ENCODE data around the gene MEP1B. TPM values are rescaled to one million over a fixed set of nuclear protein-coding genes. Genes with fewer than 3 reads are reported as not detected.

MEP1B gene
- total RNA-seq, 2 experiments from 2014 or later = not detected

- Mint-ChIP-seq H3K27ac (no peak overlapping the region), H3K27me3 (peaks cover 20% of the 10 kb centered on the region), H3K9me3 (no peaks in the 10 kb centered on the region)
These were observed 68.3 kb downstream of the MEP1B start for GRCh38 chr18:32258148-32258547.

GRCh38 chr18:32258558-32259204 lies 68.8 kb downstream of the MEP1B start:
- ChIA-PET POLR2A (no interaction called here), CTCF (interaction anchor here (0.6 kb wide), 1 partner anchor 547 kb away, joined by 3 read pairs; no protein-coding TSS in a partner anchor)
- Mint-ChIP-seq H3K27me3 (peaks cover 22% of the 10 kb centered on the region), H3K4me3 (no peak overlapping the region), H3K36me3 (ENCODE audit: low read depth) (no peaks in the 10 kb centered on the region), H3K4me1 (no peaks in the 10 kb centered on the region), H3K9me3 (no peaks in the 10 kb centered on the region), H3K27ac (no peak overlapping the region)
- DNase-seq = no peak

More at GRCh38 chr18:32258148-32258547, 68.3 kb downstream of the MEP1B start:
- no peaks in the 10 kb centered on the region for H3K4me1 Mint-ChIP-seq
- CTCF ChIA-PET = no interaction called here
- H3K36me3 Mint-ChIP-seq (ENCODE audit: low read depth) = no peaks in the 10 kb centered on the region
- no peak for DNase-seq
- POLR2A ChIA-PET = no interaction called here
- H3K4me3 Mint-ChIP-seq = no peak overlapping the region

- Mint-ChIP-seq H3K9me3 (no peaks in the 10 kb centered on the region), H3K27ac (no peak overlapping the region), H3K36me3 (ENCODE audit: low read depth) (no peaks in the 10 kb centered on the region), H3K4me3 (no peak overlapping the region), H3K27me3 (peaks cover 22% of the 10 kb centered on the region), H3K4me1 (no peaks in the 10 kb centered on the region)
- ChIA-PET CTCF (interaction anchor here (0.6 to 0.7 kb wide), 2 partner anchors 73 to 547 kb away, joined by 3 read pairs; no protein-coding TSS in a partner anchor), POLR2A (no interaction called here)
- no peak for DNase-seq
These were observed 69.7 kb downstream of the MEP1B start for GRCh38 chr18:32259553-32259952.

- POLR2A ChIA-PET = no interaction called here
- no peak for DNase-seq
- H3K9me3 Mint-ChIP-seq = no peaks in the 10 kb centered on the region
These were observed 71.2 kb downstream of the MEP1B start for GRCh38 chr18:32261003-32261402.

GRCh38 chr18:32262092-32262491 lies 72.3 kb downstream of the MEP1B start:
- Mint-ChIP-seq H3K27me3 (peaks cover 23% of the 10 kb centered on the region), H3K27ac (no peak overlapping the region), H3K36me3 (ENCODE audit: low read depth) (no peaks in the 10 kb centered on the region), H3K9me3 (no peaks in the 10 kb centered on the region), H3K4me1 (no peaks in the 10 kb centered on the region), H3K4me3 (no peak overlapping the region)
- no peak for DNase-seq
- ChIA-PET POLR2A (no interaction called here), CTCF (interaction anchor here (1.0 kb wide), 1 partner anchor 294 kb away, joined by 3 read pairs; no protein-coding TSS in a partner anchor)

More at GRCh38 chr18:32261003-32261402, 71.2 kb downstream of the MEP1B start:
- H3K36me3 Mint-ChIP-seq (ENCODE audit: low read depth) = no peaks in the 10 kb centered on the region
- CTCF ChIA-PET = interaction anchor here (0.6 to 1.7 kb wide), 2 partner anchors 11 to 118 kb away, joined by 3 read pairs; no protein-coding TSS in a partner anchor
- H3K27ac Mint-ChIP-seq = no peak overlapping the region
- H3K4me1 Mint-ChIP-seq = no peaks in the 10 kb centered on the region
- H3K27me3 Mint-ChIP-seq = peaks cover 25% of the 10 kb centered on the region
- H3K4me3 Mint-ChIP-seq = no peak overlapping the region

- DNase-seq = no peak
- Mint-ChIP-seq H3K9me3 (no peaks in the 10 kb centered on the region), H3K27ac (no peak overlapping the region), H3K4me3 (no peak overlapping the region), H3K36me3 (ENCODE audit: low read depth) (no peaks in the 10 kb centered on the region), H3K4me1 (no peaks in the 10 kb centered on the region), H3K27me3 (peaks cover 14% of the 10 kb centered on the region)
- ChIA-PET POLR2A (no interaction called here), CTCF (no interaction called here)
These were observed 74.6 kb downstream of the MEP1B start for GRCh38 chr18:32264401-32264800.

GRCh38 chr18:32267463-32267862 lies 77.6 kb downstream of the MEP1B start:
- Mint-ChIP-seq H3K4me3 (no peak overlapping the region), H3K36me3 (ENCODE audit: low read depth) (no peaks in the 10 kb centered on the region), H3K27ac (no peak overlapping the region), H3K27me3 (peaks cover 7% of the 10 kb centered on the region), H3K4me1 (no peaks in the 10 kb centered on the region), H3K9me3 (no peaks in the 10 kb centered on the region)
- POLR2A ChIA-PET = no interaction called here
- DNase-seq = no peak
- CTCF ChIA-PET = no interaction called here

Other genes starting within 250 kb of the MEP1B start
- gene TRAPPC8, start 246.9 kb upstream of the MEP1B start, total RNA-seq = 10 to 100 TPM; 38.7 to 45.9 TPM
- gene RNF125, start 171.2 kb upstream of the MEP1B start, total RNA-seq = 10 to 100 TPM; 35.6 to 36.0 TPM
- 10 to 100 TPM; 67.7 to 77.4 TPM for gene RNF138, start 98.2 kb upstream of the MEP1B start, total RNA-seq

Data from activated CD4-positive, alpha-beta T cell treated with anti-CD3 and anti-CD28 coated beads, Interleukin-2, amount 10 ng/mL, durations not matched to agents 7 days and 5 days (primary cell).